SU-DHL-6 (cell line): ENCODE measurements around the gene CXXC4.

Experiments used
- H2AFZ ChIP-seq: fragments of 200-600 bp; sonication (generic); 2 replicates; pipeline ENCODE4 v1.6.1; 2014; ENCODE audit warnings: low read depth, mild to moderate bottlenecking, moderate library complexity, mixed read lengths, antibody characterized with exemption, low read length; ENCODE audit not compliant: severe bottlenecking
- H3F3A ChIP-seq: fragments of 200-600 bp; shearing (Covaris generic); 2 replicates; pipeline ENCODE4 v1.6.0; 2016; ENCODE audit warnings: antibody characterized with exemption, mild to moderate bottlenecking; ENCODE audit not compliant: insufficient read depth
- H3K27ac ChIP-seq: fragments of 200-600 bp; sonication (generic); 2 replicates; pipeline ENCODE4 v1.5.1; 2016; ENCODE audit warnings: low read depth, mild to moderate bottlenecking, low read length, moderate library complexity, mixed read lengths
- H3K27me3 ChIP-seq: fragments of 200-600 bp; sonication (generic), shearing (Covaris generic); 2 replicates; pipeline ENCODE4 v1.6.0; 2014; ENCODE audit warnings: mild to moderate bottlenecking, low read length
- H3K36me3 ChIP-seq: fragments of 200-600 bp; sonication (generic); 2 replicates; pipeline ENCODE4 v1.6.1; 2014; ENCODE audit warnings: mild to moderate bottlenecking, low read length, mixed read lengths
- H3K4me2 ChIP-seq: fragments of 300-600, 200-600 bp; shearing (Covaris generic), sonication (generic); 2 replicates; pipeline ENCODE4 v1.6.0; 2014; ENCODE audit warnings: low read length, low read depth, mild to moderate bottlenecking; ENCODE audit not compliant: poor library complexity, severe bottlenecking
- H3K4me3 ChIP-seq: fragments of 200-600 bp; sonication (generic); 2 replicates; pipeline ENCODE4 v1.5.1; 2014; ENCODE audit warnings: antibody characterized with exemption, low read length, mild to moderate bottlenecking, mixed read lengths; ENCODE audit not compliant: insufficient read depth, poor library complexity, severe bottlenecking
- H3K79me2 ChIP-seq: fragments of 200-600 bp; sonication (generic); 2 replicates; pipeline ENCODE4 v1.6.1; 2014; ENCODE audit warnings: mild to moderate bottlenecking, low read length, moderate library complexity; ENCODE audit not compliant: insufficient read depth
- H3K9ac ChIP-seq: fragments of 200-600 bp; sonication (generic); 2 replicates; pipeline ENCODE4 v1.7.0; 2014; ENCODE audit warnings: mild to moderate bottlenecking, low read length
- H3K9me2 ChIP-seq: fragments of 200-600 bp; sonication (generic); replicated peaks from 2 replicates; pipeline ENCODE4 v1.6.1; 2014; ENCODE audit warnings: low read length; ENCODE audit not compliant: insufficient read depth
- H3K9me3 ChIP-seq: fragments of 200-600 bp; sonication (generic); 2 replicates; pipeline ENCODE4 v1.6.1; 2014; ENCODE audit warnings: low read length, mixed read lengths; ENCODE audit not compliant: insufficient read depth
- H4K20me1 ChIP-seq: fragments of 200-600 bp; sonication (generic); 2 replicates; pipeline ENCODE4 v1.6.1; 2014; ENCODE audit warnings: low read depth, mild to moderate bottlenecking, antibody characterized with exemption, low read length, moderate library complexity, mixed read lengths
- CTCF ChIP-seq: fragments of 200-600 bp; sonication (generic); IDR thresholded peaks from one replicate; pipeline ENCODE4 v1.5.1; 2017; ENCODE audit warnings: antibody characterized with exemption, mild to moderate bottlenecking, low read length, moderate library complexity; ENCODE audit not compliant: insufficient read depth, poor library complexity, severe bottlenecking
- EZH2phosphoT487 ChIP-seq: fragments of 200-600 bp; sonication (generic), shearing (Covaris generic); conservative IDR thresholded peaks from 2 replicates; pipeline ENCODE4 v1.6.1; 2018; ENCODE audit warnings: mild to moderate bottlenecking, antibody characterized with exemption, low read length, moderate library complexity, mixed read lengths

Gene CXXC4

GRCh38 chr4:104420766-104421165, 73.9 kb downstream of the CXXC4 start:
- no peak overlapping the region for H3K27ac ChIP-seq
- H3K27me3 ChIP-seq, result no peaks in the 10 kb centered on the region
- H3K4me2 ChIP-seq, result no peak overlapping the region
- H3K79me2 ChIP-seq, result no peaks in the 10 kb centered on the region
- H4K20me1 ChIP-seq, result no peaks in the 10 kb centered on the region
- no peak overlapping the region for H3K9ac ChIP-seq
- no peaks in the 10 kb centered on the region for H3K36me3 ChIP-seq
- H3K9me3 ChIP-seq, result no peaks in the 10 kb centered on the region
- no peak overlapping the region for H3K4me3 ChIP-seq
- no peaks in the 10 kb centered on the region for H3F3A ChIP-seq
- no peaks in the 10 kb centered on the region for H3K9me2 ChIP-seq
- TF ChIP-seq EZH2phosphoT487, result no peak
- no peak for TF ChIP-seq CTCF
- no peak overlapping the region for H2AFZ ChIP-seq
